Loucy (cell line): ENCODE data around the gene ERBIN.

ENCODE experiments used
- H2AFZ ChIP-seq: fragments of 200-600 bp; sonication (generic); 2 replicates; pipeline ENCODE4 v1.6.0; 2016; ENCODE audit warnings: antibody characterized with exemption, mild to moderate bottlenecking, low read length, moderate library complexity
- H3F3A ChIP-seq: fragments of 200-600 bp; 2 replicates; pipeline ENCODE4 v1.6.0; 2016; ENCODE audit warnings: antibody characterized with exemption, low read depth, mild to moderate bottlenecking
- H3K27me3 ChIP-seq: fragments of 200-600 bp; sonication (generic); 2 replicates; pipeline ENCODE4 v1.6.1; 2014; ENCODE audit warnings: low read length, mild to moderate bottlenecking; ENCODE audit not compliant: insufficient read depth, poor library complexity, severe bottlenecking
- H3K36me3 ChIP-seq: fragments of 200-600 bp; sonication (generic); 2 replicates; pipeline ENCODE4 v1.6.1; 2016; ENCODE audit warnings: low read length; ENCODE audit not compliant: insufficient read depth
- H3K4me1 ChIP-seq: fragments of 200-600 bp; sonication (generic); 2 replicates; pipeline ENCODE4 v1.5.1; 2014; ENCODE audit warnings: low read length, mild to moderate bottlenecking; ENCODE audit not compliant: insufficient read depth, poor library complexity, severe bottlenecking
- H3K4me2 ChIP-seq: fragments of 200-600 bp; sonication (generic); 2 replicates; pipeline ENCODE4 v1.6.0; 2014; ENCODE audit warnings: antibody characterized with exemption, low read length, low read depth, mild to moderate bottlenecking; ENCODE audit not compliant: poor library complexity, severe bottlenecking
- H3K4me3 ChIP-seq: fragments of 200-600 bp; sonication (generic); 2 replicates; pipeline ENCODE4 v1.5.1; 2014; ENCODE audit warnings: low read length, mild to moderate bottlenecking, mixed read lengths; ENCODE audit not compliant: poor library complexity, severe bottlenecking
- H3K79me2 ChIP-seq: fragments of 200-600 bp; sonication (generic); 2 replicates; pipeline ENCODE4 v1.6.1; 2014; ENCODE audit warnings: low read length; ENCODE audit not compliant: insufficient read depth
- H3K9ac ChIP-seq: fragments of 200-600 bp; sonication (generic); 2 replicates; pipeline ENCODE4 v1.6.0; 2014; ENCODE audit warnings: mild to moderate bottlenecking, low read depth, low read length, moderate library complexity; ENCODE audit not compliant: poor library complexity, severe bottlenecking
- H3K9me2 ChIP-seq: fragments of 200-600 bp; sonication (generic); replicated peaks from 2 replicates; pipeline ENCODE4 v1.6.1; 2016; ENCODE audit warnings: low read depth, low read length, mixed read lengths
- H3K9me3 ChIP-seq: fragments of 200-600 bp; sonication (generic); 2 replicates; pipeline ENCODE4 v1.6.1; 2014; ENCODE audit warnings: mild to moderate bottlenecking, antibody characterized with exemption, low read length, low read depth; ENCODE audit not compliant: insufficient read depth
- H4K20me1 ChIP-seq: fragments of 200-600 bp; sonication (generic); 2 replicates; pipeline ENCODE4 v1.6.0; 2014; ENCODE audit warnings: antibody characterized with exemption, low read length, mild to moderate bottlenecking; ENCODE audit not compliant: insufficient read depth, poor library complexity, severe bottlenecking
- CTCF ChIP-seq: fragments of 200-600 bp; sonication (generic); conservative IDR thresholded peaks from 2 replicates; pipeline ENCODE4 v1.5.1; 2014; ENCODE audit warnings: mild to moderate bottlenecking, antibody characterized with exemption, low read length
- EZH2phosphoT487 ChIP-seq: fragments of 200-600 bp; IDR thresholded peaks from 2 replicates; pipeline ENCODE4 v1.6.1; 2018; ENCODE audit warnings: antibody characterized with exemption, mild to moderate bottlenecking, moderate library complexity, borderline replicate concordance

The ERBIN gene

DNA sequence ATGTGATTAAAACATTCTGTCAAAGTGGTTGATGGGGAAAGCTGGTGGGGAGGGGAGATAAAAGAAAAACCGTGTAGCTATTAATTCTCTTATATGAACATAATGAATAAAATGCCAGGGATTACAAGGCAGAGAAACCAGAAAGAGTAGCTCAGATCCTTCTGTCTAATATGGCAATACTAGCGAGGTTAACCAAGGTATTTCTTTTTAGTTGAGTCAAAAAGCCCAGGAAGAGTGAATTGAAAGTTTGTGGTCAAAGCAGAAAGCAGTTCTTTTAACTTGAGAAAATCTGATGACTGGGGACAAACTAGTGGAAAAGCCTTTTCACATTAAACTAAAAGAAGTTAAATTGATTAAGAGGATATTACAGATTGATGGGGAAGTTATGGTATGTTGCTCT is 76.0 kb downstream of the ERBIN start:
- Histone ChIP-seq H3K4me2 (no peak overlapping the region), H3K4me3 (no peak overlapping the region), H3K4me1 (no peaks in the 10 kb centered on the region), H3K9ac (no peak overlapping the region), H4K20me1 (peaks cover 42% of the 10 kb centered on the region), H3K9me3 (no peaks in the 10 kb centered on the region), H3K79me2 (peaks cover 64% of the 10 kb centered on the region), H3F3A (no peaks in the 10 kb centered on the region), H3K9me2 (no peaks in the 10 kb centered on the region), H3K36me3 (peaks cover 37% of the 10 kb centered on the region), H2AFZ (no peak overlapping the region), H3K27me3 (no peaks in the 10 kb centered on the region)
- no peak for TF ChIP-seq CTCF
- no peak for TF ChIP-seq EZH2phosphoT487

- Histone ChIP-seq H3K4me3 (no peak overlapping the region), H3K79me2 (peaks cover 58% of the 10 kb centered on the region), H3K9ac (no peak overlapping the region), H3K9me2 (no peaks in the 10 kb centered on the region), H3K9me3 (no peaks in the 10 kb centered on the region), H3K27me3 (no peaks in the 10 kb centered on the region), H3F3A (no peaks in the 10 kb centered on the region), H3K4me2 (no peak overlapping the region), H2AFZ (no peak overlapping the region), H3K36me3 (peaks cover 24% of the 10 kb centered on the region; the same call in 1 of the 2 replicates), H4K20me1 (peaks cover 42% of the 10 kb centered on the region), H3K4me1 (no peaks in the 10 kb centered on the region)
- no peak for TF ChIP-seq EZH2phosphoT487
Measured at GRCh38 chr5:66004216-66004615, 77.8 kb downstream of the ERBIN start.

DNA sequence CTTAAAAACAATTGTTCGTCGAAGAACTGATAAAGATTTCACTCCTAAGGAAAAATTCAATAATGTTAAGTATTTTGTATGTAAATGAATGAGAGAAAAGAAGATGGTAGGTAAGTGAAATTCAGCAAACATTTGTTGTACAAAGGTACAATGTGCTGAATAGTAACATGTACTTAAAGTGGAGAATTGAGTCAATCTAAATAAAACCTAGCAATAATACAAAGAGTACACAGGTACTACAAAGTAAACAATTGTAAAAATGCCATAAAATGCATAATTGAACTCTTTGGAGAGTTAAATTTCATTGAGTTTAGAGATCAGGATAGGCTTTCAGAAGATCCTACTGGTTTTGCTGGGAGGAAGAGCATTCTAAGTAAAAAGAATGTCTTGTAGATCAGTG is 82.9 kb downstream of the ERBIN start:
- H3K9me3 ChIP-seq: no peaks in the 10 kb centered on the region
- H3K4me1 ChIP-seq: peaks cover 10% of the 10 kb centered on the region
- H3K4me2 ChIP-seq: no peak overlapping the region
- H3K9me2 ChIP-seq: no peaks in the 10 kb centered on the region
- peaks cover 14% of the 10 kb centered on the region for H4K20me1 ChIP-seq
- H3K36me3 ChIP-seq: peaks cover 29% of the 10 kb centered on the region
- H2AFZ ChIP-seq: no peak overlapping the region
- no peaks in the 10 kb centered on the region for H3K27me3 ChIP-seq
- no peak overlapping the region for H3K4me3 ChIP-seq
- no peak overlapping the region for H3K9ac ChIP-seq
- TF ChIP-seq EZH2phosphoT487: no peak
- peaks cover 31% of the 10 kb centered on the region; the same call in 1 of the 2 replicates for H3K79me2 ChIP-seq
- no peaks in the 10 kb centered on the region for H3F3A ChIP-seq

- peaks cover 29% of the 10 kb centered on the region for H3K36me3 ChIP-seq
- no peak overlapping the region for H3K4me2 ChIP-seq
- H4K20me1 ChIP-seq: peaks cover 11% of the 10 kb centered on the region
- no peak overlapping the region for H3K4me3 ChIP-seq
- no peak for TF ChIP-seq EZH2phosphoT487
- TF ChIP-seq CTCF: no peak
- peaks cover 10% of the 10 kb centered on the region for H3K4me1 ChIP-seq
- no peaks in the 10 kb centered on the region for H3K27me3 ChIP-seq
- H3K79me2 ChIP-seq: peaks cover 26% of the 10 kb centered on the region; the same call in 1 of the 2 replicates
- H3K9me3 ChIP-seq: no peaks in the 10 kb centered on the region
- no peaks in the 10 kb centered on the region for H3F3A ChIP-seq
- no peak overlapping the region for H3K9ac ChIP-seq
- H2AFZ ChIP-seq: no peak overlapping the region
- no peaks in the 10 kb centered on the region for H3K9me2 ChIP-seq
Measured at GRCh38 chr5:66010476-66010875, 84.1 kb downstream of the ERBIN start.
